Type B pancreatic cell (in vitro differentiated cells): ENCODE measurements around the gene CADPS. TPM values are rescaled to one million over a fixed set of nuclear protein-coding genes. Genes with fewer than 3 reads are reported as not detected.

Source experiments
- DNase-seq: peaks from one replicate; pipeline ENCODE4 v3.0.0; 2021; ENCODE audit warnings: mixed read lengths; ENCODE audit not compliant: unreplicated experiment; ENCODE audit errors: extremely low spot score
- H3K27ac Mint-ChIP-seq: 2 replicates; pipeline ENCODE4 v1.8.0; 2021; ENCODE audit warnings: mild to moderate bottlenecking, mixed read lengths
- H3K27me3 Mint-ChIP-seq: 2 replicates; pipeline ENCODE4 v1.8.0; 2021; ENCODE audit warnings: mixed read lengths
- H3K36me3 Mint-ChIP-seq: 2 replicates; pipeline ENCODE4 v1.8.0; 2021; ENCODE audit warnings: mixed read lengths
- H3K4me1 Mint-ChIP-seq: one replicate; pipeline ENCODE4 v1.8.0; 2021; ENCODE audit warnings: mixed read lengths; ENCODE audit not compliant: unreplicated experiment
- H3K4me3 Mint-ChIP-seq: 2 replicates; pipeline ENCODE4 v1.8.0; 2021; ENCODE audit warnings: mild to moderate bottlenecking, mixed read lengths
- H3K9me3 Mint-ChIP-seq: 2 replicates; pipeline ENCODE4 v1.8.0; 2021; ENCODE audit warnings: mixed read lengths
- total RNA-seq: library from RNA; stranded (reverse); gene quantifications from 2 replicates; pipeline ENCODE4 v1.2.1, GENCODE V29; 2021; ENCODE audit warnings: low replicate concordance
- TF ChIP-seq, protein P1 (sequence below): fragments of 200-600 bp; sonication (generic); conservative IDR thresholded peaks from 2 replicates; pipeline ENCODE4 v1.5.0; 2021; ENCODE audit warnings: antibody characterized with exemption, mild to moderate bottlenecking

Gene CADPS
- total RNA-seq, 1 donor from 2014 or later: 21.6 TPM

- H3K36me3 Mint-ChIP-seq: no peaks in the 10 kb centered on the region
- H3K4me3 Mint-ChIP-seq: no peak overlapping the region
- no peak for DNase-seq
- TF ChIP-seq, protein P1, sequence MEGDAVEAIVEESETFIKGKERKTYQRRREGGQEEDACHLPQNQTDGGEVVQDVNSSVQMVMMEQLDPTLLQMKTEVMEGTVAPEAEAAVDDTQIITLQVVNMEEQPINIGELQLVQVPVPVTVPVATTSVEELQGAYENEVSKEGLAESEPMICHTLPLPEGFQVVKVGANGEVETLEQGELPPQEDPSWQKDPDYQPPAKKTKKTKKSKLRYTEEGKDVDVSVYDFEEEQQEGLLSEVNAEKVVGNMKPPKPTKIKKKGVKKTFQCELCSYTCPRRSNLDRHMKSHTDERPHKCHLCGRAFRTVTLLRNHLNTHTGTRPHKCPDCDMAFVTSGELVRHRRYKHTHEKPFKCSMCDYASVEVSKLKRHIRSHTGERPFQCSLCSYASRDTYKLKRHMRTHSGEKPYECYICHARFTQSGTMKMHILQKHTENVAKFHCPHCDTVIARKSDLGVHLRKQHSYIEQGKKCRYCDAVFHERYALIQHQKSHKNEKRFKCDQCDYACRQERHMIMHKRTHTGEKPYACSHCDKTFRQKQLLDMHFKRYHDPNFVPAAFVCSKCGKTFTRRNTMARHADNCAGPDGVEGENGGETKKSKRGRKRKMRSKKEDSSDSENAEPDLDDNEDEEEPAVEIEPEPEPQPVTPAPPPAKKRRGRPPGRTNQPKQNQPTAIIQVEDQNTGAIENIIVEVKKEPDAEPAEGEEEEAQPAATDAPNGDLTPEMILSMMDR: no peak
- no peaks in the 10 kb centered on the region for H3K4me1 Mint-ChIP-seq
- H3K27me3 Mint-ChIP-seq: peaks cover 4% of the 10 kb centered on the region
- no peak overlapping the region for H3K27ac Mint-ChIP-seq
- no peaks in the 10 kb centered on the region for H3K9me3 Mint-ChIP-seq
These were observed 43.6 kb upstream of the CADPS start for GRCh38 chr3:62918777-62919176.

GRCh38 chr3:62918131-62918530, 42.9 kb upstream of the CADPS start:
- DNase-seq: no peak
- H3K4me3 Mint-ChIP-seq: no peak overlapping the region
- no peaks in the 10 kb centered on the region for H3K9me3 Mint-ChIP-seq
- no peaks in the 10 kb centered on the region for H3K27me3 Mint-ChIP-seq
- TF ChIP-seq, protein P1: no peak
- no peaks in the 10 kb centered on the region for H3K36me3 Mint-ChIP-seq
- no peaks in the 10 kb centered on the region for H3K4me1 Mint-ChIP-seq
- H3K27ac Mint-ChIP-seq: no peak overlapping the region

- Mint-ChIP-seq H3K36me3 (no peaks in the 10 kb centered on the region), H3K27me3 (peaks cover 6% of the 10 kb centered on the region), H3K9me3 (no peaks in the 10 kb centered on the region), H3K4me1 (no peaks in the 10 kb centered on the region), H3K4me3 (no peak overlapping the region), H3K27ac (no peak overlapping the region)
- TF ChIP-seq, protein P1: no peak
- no peak for DNase-seq
These were observed 36.3 kb upstream of the CADPS start for GRCh38 chr3:62911526-62911925.

DNA sequence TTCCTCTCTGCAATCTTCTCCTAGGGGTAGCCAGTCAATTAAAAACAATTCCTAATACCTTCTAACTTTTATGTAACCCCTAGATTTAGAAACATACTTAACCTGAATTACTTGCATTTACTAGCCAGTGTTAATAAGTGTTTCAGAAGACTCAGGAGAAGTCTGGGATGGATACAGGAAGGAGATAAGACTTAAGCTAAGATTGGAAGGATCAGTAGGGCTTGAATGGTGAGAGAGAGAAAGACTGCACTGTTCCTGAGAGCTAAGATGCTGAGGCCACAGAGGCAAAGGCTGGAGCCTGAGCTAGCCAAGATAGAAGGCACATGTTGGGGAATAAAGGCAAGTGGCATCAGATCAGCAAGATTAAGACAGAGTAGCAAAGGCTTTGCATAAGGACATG, 30.1 kb upstream of the CADPS start:
- no peaks in the 10 kb centered on the region for H3K4me1 Mint-ChIP-seq
- no peak overlapping the region for H3K27ac Mint-ChIP-seq
- H3K4me3 Mint-ChIP-seq: no peak overlapping the region
- no peaks in the 10 kb centered on the region for H3K36me3 Mint-ChIP-seq
- H3K9me3 Mint-ChIP-seq: no peaks in the 10 kb centered on the region
- TF ChIP-seq, protein P1: no peak
- H3K27me3 Mint-ChIP-seq: peaks cover 19% of the 10 kb centered on the region
- no peak for DNase-seq

DNA sequence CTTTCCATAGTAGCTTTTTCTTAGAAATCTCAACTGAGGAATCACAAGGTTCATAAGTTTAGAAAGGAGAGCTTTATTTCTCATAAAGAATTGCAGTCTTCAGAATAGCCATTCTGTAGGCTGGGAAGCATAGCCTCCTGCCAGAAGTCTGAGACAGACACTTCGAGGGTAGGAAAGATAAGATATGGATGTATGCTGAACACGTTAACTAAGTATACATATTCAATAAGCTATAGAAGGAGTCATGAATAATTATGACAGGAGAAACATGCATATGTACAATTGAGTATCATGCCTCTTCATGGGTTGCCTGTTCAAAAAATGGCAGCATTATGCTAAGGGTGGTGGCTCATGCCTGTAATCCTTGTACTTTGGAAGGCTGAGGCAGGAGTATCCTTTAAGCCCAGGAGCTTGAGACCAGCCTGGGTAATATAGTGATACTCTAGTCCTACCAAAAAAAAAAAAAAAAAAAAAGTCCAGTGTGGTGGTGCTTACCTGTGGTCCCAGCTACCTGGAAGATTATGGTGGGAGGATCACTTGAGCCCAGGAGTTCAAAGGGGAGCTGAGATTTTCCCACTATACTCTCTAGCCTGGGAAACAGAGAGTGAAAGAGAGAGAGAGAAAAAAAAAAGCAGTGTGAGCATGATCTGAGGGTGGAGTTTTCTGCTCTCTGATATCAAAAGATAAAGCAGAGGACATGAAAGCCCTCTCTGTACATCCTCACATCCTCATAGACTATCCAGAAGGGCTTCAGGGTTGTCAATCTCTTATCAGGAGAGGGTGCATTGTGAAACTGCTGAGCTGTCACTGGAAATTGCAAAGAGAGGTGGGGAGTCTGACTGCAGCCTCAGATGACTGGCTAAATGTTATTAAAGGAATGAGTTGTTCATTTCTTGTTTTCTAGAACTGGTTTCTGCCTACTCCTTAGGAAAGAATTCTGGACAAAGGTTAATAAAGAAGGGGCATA, 23.6 kb upstream of the CADPS start:
- Mint-ChIP-seq H3K27ac (no peak overlapping the region), H3K9me3 (no peaks in the 10 kb centered on the region), H3K4me3 (no peak overlapping the region), H3K36me3 (no peaks in the 10 kb centered on the region), H3K27me3 (peaks cover 27% of the 10 kb centered on the region), H3K4me1 (no peaks in the 10 kb centered on the region)
- no peak for DNase-seq
- TF ChIP-seq, protein P1: no peak
